Endothelial cell of umbilical vein (primary cell): ENCODE results near the gene MAMDC4. TPM values are rescaled to one million over a fixed set of nuclear protein-coding genes. Genes with fewer than 3 reads are reported as not detected.

ENCODE experiments used
- BruUV-seq: library from RNA; stranded (reverse); fragments of 400-500 nt; replicated peaks from 2 replicates; lab custom pipeline; 2021; lab: Mats Ljungman, UMichigan
- CTCF ChIA-PET: fragments of 300-600, 350-600 bp; sonication (Branson Sonifier 250); formaldehyde crosslinking; loops from one replicate; lab custom pipeline; 2021; ENCODE audit warnings: antibody characterized with exemption, inconsistent platforms; lab: Charles Lee
- POLR2A ChIA-PET: fragments of 300-600, 350-600 bp; sonication (Branson Sonifier 250); formaldehyde crosslinking; loops from one replicate; lab custom pipeline; 2021; ENCODE audit warnings: antibody characterized with exemption, inconsistent platforms; lab: Charles Lee
- DNase-seq: peaks from one replicate; pipeline ENCODE4 v3.0.0-alpha.2; 2011; ENCODE audit warnings: low read depth, low spot score
- FAIRE-seq: peaks from 2 replicates; lab custom pipeline; 2011; peaks lifted over from hg19 to GRCh38; lab: Jason Lieb, UNC
- H2AFZ ChIP-seq: 2 replicates; pipeline ENCODE4 v1.6.0; 2012; ENCODE audit warnings: low read depth, low read length, control low read depth, inconsistent platforms
- H3K27ac ChIP-seq: 2 replicates; pipeline ENCODE4 v1.5.1; 2011; ENCODE audit warnings: low read depth, mild to moderate bottlenecking, control low read depth, low read length, moderate library complexity; ENCODE audit not compliant: insufficient read depth
- H3K27me3 ChIP-seq, 2 experiments: 2 replicates each; pipeline versions ENCODE4 v1.6.0 to v1.6.1; 2011; ENCODE audit warnings: low read length in 2 of 2, mixed read lengths in 1 of 2; ENCODE audit not compliant: control insufficient read depth in 2 of 2, insufficient read depth in 2 of 2
- H3K36me3 ChIP-seq, 2 experiments: 2 replicates in 1 of 2; 3 replicates in 1 of 2; pipeline ENCODE4 v1.5.1; 2011; ENCODE audit warnings: low read length in 2 of 2, mild to moderate bottlenecking in 1 of 2, moderate library complexity in 1 of 2; ENCODE audit not compliant: control insufficient read depth in 2 of 2, insufficient read depth in 2 of 2; ENCODE audit errors: extremely low read depth in 1 of 2
- H3K4me1 ChIP-seq: 3 replicates; pipeline ENCODE4 v1.5.1; 2011; ENCODE audit warnings: mild to moderate bottlenecking, low read length; ENCODE audit not compliant: control insufficient read depth, insufficient read depth; ENCODE audit errors: extremely low read depth
- H3K4me2 ChIP-seq: 2 replicates; pipeline ENCODE4 v1.6.1; 2011; ENCODE audit warnings: low read length, control low read depth, mixed read lengths; ENCODE audit not compliant: insufficient read depth
- H3K4me3 ChIP-seq, 3 experiments: fragments of 200-600 bp in 1 of 3; sonication (generic), shearing (Covaris generic) in 1 of 3; replicated peaks in 1 of 3; 2 replicates each; pipeline ENCODE4 v1.5.1; 2011 to 2016; ENCODE audit warnings: control low read depth in 3 of 3, low read length in 3 of 3, mild to moderate bottlenecking in 2 of 3, inconsistent platforms in 1 of 3, low read depth in 1 of 3, moderate library complexity in 1 of 3; ENCODE audit not compliant: insufficient read depth in 1 of 3
- H3K79me2 ChIP-seq: 2 replicates; pipeline ENCODE4 v1.6.0; 2012; ENCODE audit warnings: low read length, inconsistent platforms; ENCODE audit not compliant: control insufficient read depth, insufficient read depth
- H3K9ac ChIP-seq: replicated peaks from 2 replicates; pipeline ENCODE3; 2011; ENCODE audit warnings: low read length, control low read depth; ENCODE audit not compliant: insufficient read depth; ENCODE audit errors: extremely low read depth
- H3K9me1 ChIP-seq: replicated peaks from 3 replicates; pipeline ENCODE4 v1.6.0; 2011; ENCODE audit warnings: mild to moderate bottlenecking, low read length; ENCODE audit not compliant: control insufficient read depth, insufficient read depth; ENCODE audit errors: extremely low read depth
- H3K9me3 ChIP-seq: replicated peaks from 2 replicates; pipeline ENCODE4 v1.5.1; 2012; ENCODE audit warnings: low read length, inconsistent platforms; ENCODE audit not compliant: control insufficient read depth, insufficient read depth
- H4K20me1 ChIP-seq: replicated peaks from 2 replicates; pipeline ENCODE3; 2011; ENCODE audit warnings: mild to moderate bottlenecking, low read length; ENCODE audit not compliant: control insufficient read depth, insufficient read depth; ENCODE audit errors: extremely low read depth
- EZH2 ChIP-seq: IDR thresholded peaks from 2 replicates; pipeline ENCODE4 v1.6.1; 2012; ENCODE audit warnings: borderline replicate concordance, low read depth, mild to moderate bottlenecking, moderate library complexity, low read length, inconsistent platforms; ENCODE audit not compliant: severe bottlenecking
- FOS ChIP-seq: IDR thresholded peaks from 2 replicates; pipeline ENCODE4 v1.6.1; 2011; ENCODE audit warnings: mild to moderate bottlenecking, low read length, moderate library complexity, borderline replicate concordance; ENCODE audit not compliant: insufficient read depth
- GATA2 ChIP-seq: IDR thresholded peaks from 2 replicates; pipeline ENCODE4 v1.7.0; 2011; ENCODE audit warnings: low read depth, mild to moderate bottlenecking, moderate library complexity, mixed read lengths, low read length; ENCODE audit not compliant: insufficient read length, insufficient read depth
- JUN ChIP-seq: IDR thresholded peaks from 2 replicates; pipeline ENCODE4 v1.6.1; 2011; ENCODE audit warnings: borderline replicate concordance, low read depth; ENCODE audit not compliant: insufficient read length, insufficient read depth
- MYC ChIP-seq: IDR thresholded peaks from one replicate; pipeline ENCODE4 v1.6.1; 2011; ENCODE audit warnings: mild to moderate bottlenecking, low read depth, low read length
- POLR2A ChIP-seq: IDR thresholded peaks from 2 replicates; pipeline ENCODE4 v1.6.1; 2012; ENCODE audit warnings: low read depth, mild to moderate bottlenecking, control low read depth, low read length
- POLR2AphosphoS5 ChIP-seq: IDR thresholded peaks from 2 replicates; pipeline ENCODE4 v1.6.1; 2012; ENCODE audit warnings: low read depth, mild to moderate bottlenecking, control low read depth, low read length, moderate library complexity; ENCODE audit not compliant: insufficient read depth
- dilution Hi-C: fragments of 300-500 bp; cut with MboI; formaldehyde crosslinking; loops from one replicate; pipeline ENCODE4 v1.15.0; 2019; ENCODE audit warnings: low sequenced_read_pairs; ENCODE audit not compliant: extremely low pct_ligation_motif_present
- intact Hi-C: fragments of 100-400 bp; cut with micrococcal nuclease; formaldehyde crosslinking; loops from one replicate; pipeline ENCODE4 v1.10.0; 2022
- polyA plus RNA-seq, 4 experiments: library from polyadenylated mRNA; depleted of rRNA in 3 of 4; stranded (reverse) in 3 of 4; unstranded in 1 of 4; fragments of >200 nt; gene quantifications; 2 replicates each; pipeline versions ENCODE4 v1.2.1 to v1.2.3, GENCODE V29; 2011 to 2012; ENCODE audit warnings: missing spikeins in 1 of 4
- total RNA-seq: library from RNA; stranded (reverse); gene quantifications from 2 replicates; pipeline ENCODE4 v1.2.3, GENCODE V29; 2021
- TF ChIP-seq, protein P1 (sequence below): IDR thresholded peaks from 2 replicates; pipeline ENCODE4 v1.6.1; 2011; ENCODE audit not compliant: insufficient read depth, insufficient read length
- TF ChIP-seq, protein P2 (sequence below), 2 donors: IDR thresholded peaks; 1 replicate in 1 of 2; 2 replicates in 1 of 2; pipeline ENCODE4 v1.5.1; 2011; ENCODE audit warnings: low read length in 2 of 2, mild to moderate bottlenecking in 2 of 2, moderate library complexity in 2 of 2, control low read depth in 1 of 2, inconsistent platforms in 1 of 2, low read depth in 1 of 2; ENCODE audit not compliant: insufficient read depth in 1 of 2; ENCODE audit errors: extremely low read depth in 1 of 2

Gene MAMDC4
- total and polyA plus RNA-seq, 2 donors (not counting 3 experiments of a cell fraction or from before 2014, with no cell fraction given): 3.6 to 7.2 TPM

DNA sequence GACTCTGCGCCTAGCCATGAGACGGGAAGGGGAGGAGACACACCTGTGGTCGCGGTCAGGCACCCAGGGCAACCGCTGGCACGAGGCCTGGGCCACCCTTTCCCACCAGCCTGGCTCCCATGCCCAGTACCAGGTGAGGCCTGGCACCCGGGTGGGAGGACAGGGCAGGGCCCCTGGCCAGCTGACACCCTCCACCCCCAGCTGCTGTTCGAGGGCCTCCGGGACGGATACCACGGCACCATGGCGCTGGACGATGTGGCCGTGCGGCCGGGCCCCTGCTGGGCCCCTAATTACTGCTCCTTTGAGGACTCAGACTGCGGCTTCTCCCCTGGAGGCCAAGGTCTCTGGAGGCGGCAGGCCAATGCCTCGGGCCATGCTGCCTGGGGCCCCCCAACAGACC is 5.0 kb downstream of the MAMDC4 start:
- H3K9me1 ChIP-seq: no peaks in the 10 kb centered on the region
- DNase-seq (no peak), FAIRE-seq (no peak)
- no TSS peak for BruUV-seq
- intact Hi-C loops: no loop called here
- no peaks in the 10 kb centered on the region for H3K4me1 ChIP-seq
- H4K20me1 ChIP-seq: no peaks in the 10 kb centered on the region
- no peak overlapping the region for H3K27ac ChIP-seq
- H3K4me3 ChIP-seq: no peak overlapping the region
- ChIA-PET POLR2A (no interaction called here), CTCF (no interaction called here)
- dilution Hi-C loops: no loop called here
- H3K9ac ChIP-seq: no peak overlapping the region
- no peaks in the 10 kb centered on the region for H3K79me2 ChIP-seq
- H2AFZ ChIP-seq: no peak overlapping the region
- peaks cover 0 to 6% of the 10 kb centered on the region in 2 experiments for H3K36me3 ChIP-seq
- TF ChIP-seq FOS: no peak
- TF ChIP-seq MYC: no peak
- TF ChIP-seq, protein P1, sequence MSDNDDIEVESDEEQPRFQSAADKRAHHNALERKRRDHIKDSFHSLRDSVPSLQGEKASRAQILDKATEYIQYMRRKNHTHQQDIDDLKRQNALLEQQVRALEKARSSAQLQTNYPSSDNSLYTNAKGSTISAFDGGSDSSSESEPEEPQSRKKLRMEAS: no peak
- no peak for TF ChIP-seq POLR2A
- TF ChIP-seq POLR2AphosphoS5: no peak
- no peak for TF ChIP-seq JUN
- TF ChIP-seq, protein P2, sequence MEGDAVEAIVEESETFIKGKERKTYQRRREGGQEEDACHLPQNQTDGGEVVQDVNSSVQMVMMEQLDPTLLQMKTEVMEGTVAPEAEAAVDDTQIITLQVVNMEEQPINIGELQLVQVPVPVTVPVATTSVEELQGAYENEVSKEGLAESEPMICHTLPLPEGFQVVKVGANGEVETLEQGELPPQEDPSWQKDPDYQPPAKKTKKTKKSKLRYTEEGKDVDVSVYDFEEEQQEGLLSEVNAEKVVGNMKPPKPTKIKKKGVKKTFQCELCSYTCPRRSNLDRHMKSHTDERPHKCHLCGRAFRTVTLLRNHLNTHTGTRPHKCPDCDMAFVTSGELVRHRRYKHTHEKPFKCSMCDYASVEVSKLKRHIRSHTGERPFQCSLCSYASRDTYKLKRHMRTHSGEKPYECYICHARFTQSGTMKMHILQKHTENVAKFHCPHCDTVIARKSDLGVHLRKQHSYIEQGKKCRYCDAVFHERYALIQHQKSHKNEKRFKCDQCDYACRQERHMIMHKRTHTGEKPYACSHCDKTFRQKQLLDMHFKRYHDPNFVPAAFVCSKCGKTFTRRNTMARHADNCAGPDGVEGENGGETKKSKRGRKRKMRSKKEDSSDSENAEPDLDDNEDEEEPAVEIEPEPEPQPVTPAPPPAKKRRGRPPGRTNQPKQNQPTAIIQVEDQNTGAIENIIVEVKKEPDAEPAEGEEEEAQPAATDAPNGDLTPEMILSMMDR (IDR thresholded peaks at IDR 0.05; ENCODE audit: extremely low read depth in 1 of 2, insufficient read depth in 1 of 2, low read depth in 1 of 2, low read length in 2 of 2): no peak
- no peak for TF ChIP-seq GATA2
- no peak for TF ChIP-seq EZH2
- H3K4me2 ChIP-seq: no peak overlapping the region
- no peaks in the 10 kb centered on the region for H3K9me3 ChIP-seq
- H3K27me3 ChIP-seq: no peaks in the 10 kb centered on the region
